ENCODE measurements around the gene ASIP. TPM values are rescaled to one million over a fixed set of nuclear protein-coding genes. Genes with fewer than 3 reads are reported as not detected.

Gene ASIP
- total and polyA plus RNA-seq, 2 of the 4 experiments (the other 2 are of a cell fraction), result not detected

DNA sequence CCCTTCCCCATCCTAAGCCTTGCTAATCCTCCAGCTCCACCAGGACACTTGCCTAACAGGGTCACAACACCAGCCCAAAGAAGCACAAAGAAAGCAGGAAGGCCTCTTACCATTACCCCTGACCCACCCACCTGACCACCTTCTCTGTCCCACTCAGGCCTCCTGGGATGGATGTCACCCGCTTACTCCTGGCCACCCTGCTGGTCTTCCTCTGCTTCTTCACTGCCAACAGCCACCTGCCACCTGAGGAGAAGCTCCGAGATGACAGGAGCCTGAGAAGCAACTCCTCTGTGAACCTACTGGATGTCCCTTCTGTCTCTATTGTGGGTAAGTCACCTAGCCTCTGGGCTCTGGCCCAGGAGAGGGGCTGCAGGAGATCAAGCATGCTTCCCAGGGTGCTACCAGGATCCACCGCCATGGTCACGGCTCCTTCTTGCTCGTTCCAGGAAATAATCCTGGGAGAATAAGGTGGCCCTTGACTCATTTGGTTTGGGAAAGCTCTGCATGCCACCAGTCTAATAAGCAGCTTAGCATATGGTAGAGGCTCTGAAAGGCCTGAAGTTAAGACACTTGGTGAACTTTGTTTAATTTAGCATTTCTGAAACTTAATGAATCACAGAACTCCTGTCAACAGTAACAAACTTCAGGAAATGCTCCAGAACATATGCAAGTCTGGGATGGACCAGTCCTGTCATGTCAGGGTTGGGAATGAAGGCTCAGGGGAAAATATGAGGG is 19.2 kb downstream of the ASIP start:
- H4K91ac ChIP-seq (ENCODE audit: insufficient read depth, low read depth, low read length), result no peak overlapping the region
- no peak overlapping the region; the same call in 1 of the 2 replicates for H3K23ac ChIP-seq (ENCODE audit: low read depth, low read length)
- no peak overlapping the region for H3K4ac ChIP-seq (ENCODE audit: low read depth, low read length)
- no peak overlapping the region for H2BK120ac ChIP-seq (ENCODE audit: low read depth, low read length)
- no peaks in the 10 kb centered on the region for H3K27me3 ChIP-seq (ENCODE audit: control insufficient read depth, insufficient read depth, low read length)
- 83% methylated on average over 1 of the region's 5 CpGs; no CpG with 5 or more reads in 1 of the 2 experiments for WGBS, 2 experiments (ENCODE audit: extremely low coverage in 2 of 2, insufficient read length in 1 of 2)
- no peak overlapping the region for H4K5ac ChIP-seq (ENCODE audit: low read depth, low read length)
- TF ChIP-seq, protein P1, sequence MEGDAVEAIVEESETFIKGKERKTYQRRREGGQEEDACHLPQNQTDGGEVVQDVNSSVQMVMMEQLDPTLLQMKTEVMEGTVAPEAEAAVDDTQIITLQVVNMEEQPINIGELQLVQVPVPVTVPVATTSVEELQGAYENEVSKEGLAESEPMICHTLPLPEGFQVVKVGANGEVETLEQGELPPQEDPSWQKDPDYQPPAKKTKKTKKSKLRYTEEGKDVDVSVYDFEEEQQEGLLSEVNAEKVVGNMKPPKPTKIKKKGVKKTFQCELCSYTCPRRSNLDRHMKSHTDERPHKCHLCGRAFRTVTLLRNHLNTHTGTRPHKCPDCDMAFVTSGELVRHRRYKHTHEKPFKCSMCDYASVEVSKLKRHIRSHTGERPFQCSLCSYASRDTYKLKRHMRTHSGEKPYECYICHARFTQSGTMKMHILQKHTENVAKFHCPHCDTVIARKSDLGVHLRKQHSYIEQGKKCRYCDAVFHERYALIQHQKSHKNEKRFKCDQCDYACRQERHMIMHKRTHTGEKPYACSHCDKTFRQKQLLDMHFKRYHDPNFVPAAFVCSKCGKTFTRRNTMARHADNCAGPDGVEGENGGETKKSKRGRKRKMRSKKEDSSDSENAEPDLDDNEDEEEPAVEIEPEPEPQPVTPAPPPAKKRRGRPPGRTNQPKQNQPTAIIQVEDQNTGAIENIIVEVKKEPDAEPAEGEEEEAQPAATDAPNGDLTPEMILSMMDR (conservative IDR thresholded peaks at IDR 0.05; ENCODE audit: low read depth, low read length), result no peak
- TF ChIP-seq RCOR1 (IDR thresholded peaks at IDR 0.05; ENCODE audit: insufficient replicate concordance, low read length), result no peak
- TF ChIP-seq POLR2A (IDR thresholded peaks at IDR 0.05; ENCODE audit: low read depth, low read length), result no peak
- TF ChIP-seq NFE2L2 (IDR thresholded peaks at IDR 0.05; ENCODE audit: low read depth, low read length), result no peak
- TF ChIP-seq CHD1 (IDR thresholded peaks at IDR 0.05; ENCODE audit: low read depth, low read length), result no peak
- TF ChIP-seq MAZ (IDR thresholded peaks at IDR 0.05; ENCODE audit: borderline replicate concordance, low read depth, low read length), result no peak
- TF ChIP-seq, protein P2, sequence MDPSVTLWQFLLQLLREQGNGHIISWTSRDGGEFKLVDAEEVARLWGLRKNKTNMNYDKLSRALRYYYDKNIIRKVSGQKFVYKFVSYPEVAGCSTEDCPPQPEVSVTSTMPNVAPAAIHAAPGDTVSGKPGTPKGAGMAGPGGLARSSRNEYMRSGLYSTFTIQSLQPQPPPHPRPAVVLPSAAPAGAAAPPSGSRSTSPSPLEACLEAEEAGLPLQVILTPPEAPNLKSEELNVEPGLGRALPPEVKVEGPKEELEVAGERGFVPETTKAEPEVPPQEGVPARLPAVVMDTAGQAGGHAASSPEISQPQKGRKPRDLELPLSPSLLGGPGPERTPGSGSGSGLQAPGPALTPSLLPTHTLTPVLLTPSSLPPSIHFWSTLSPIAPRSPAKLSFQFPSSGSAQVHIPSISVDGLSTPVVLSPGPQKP (IDR thresholded peaks at IDR 0.05; ENCODE audit: borderline replicate concordance, low read depth, low read length), result no peak
- TF ChIP-seq MAFK (IDR thresholded peaks at IDR 0.05; ENCODE audit: low read depth, low read length), result no peak
- TF ChIP-seq RAD21 (IDR thresholded peaks at IDR 0.05; ENCODE audit: low read length), result no peak
- TF ChIP-seq RFX5 (IDR thresholded peaks at IDR 0.05; ENCODE audit: low read depth, low read length), result no peak
- TF ChIP-seq CEBPB (IDR thresholded peaks at IDR 0.05; ENCODE audit: low read depth, low read length), result no peak
- H2BK5ac ChIP-seq (ENCODE audit: low read depth, low read length, poor library complexity, severe bottlenecking), result no peak overlapping the region
- H2AFZ ChIP-seq (replicated peaks; ENCODE audit: low read length, poor library complexity), result no peak overlapping the region
- in situ Hi-C loops (cut with MboI; ENCODE audit: low sequenced_read_pairs), result no loop called here
- dilution Hi-C loops (cut with HindIII; ENCODE audit: low sequenced_read_pairs, unreplicated experiment), result no loop called here
- peaks cover 14% of the 10 kb centered on the region for H3K4me1 ChIP-seq (ENCODE audit: control insufficient read depth, insufficient read depth, low read length)
- H3K79me1 ChIP-seq (ENCODE audit: low read depth in 1 of 2, low read length in 2 of 2), result no peaks in the 10 kb centered on the region
- no peaks in the 10 kb centered on the region for H4K20me1 ChIP-seq (ENCODE audit: insufficient read depth, low read length)
- no peak overlapping the region for H2BK15ac ChIP-seq (ENCODE audit: low read depth, low read length)
- peak overlapping the region; percentile 10; the same call in 1 of the 2 replicates for H3K4me2 ChIP-seq (ENCODE audit: low read depth, low read length)
- H3K9me1 ChIP-seq (ENCODE audit: insufficient read depth, low read length), result peaks cover 8% of the 10 kb centered on the region; the same call in 1 of the 2 replicates
- no peak overlapping the region for H3K14ac ChIP-seq (replicated peaks; ENCODE audit: low read depth, low read length)
- no peak overlapping the region for H3K9ac ChIP-seq (ENCODE audit: low read depth, low read length)
- intact Hi-C loops (cut with micrococcal nuclease), result no loop called here
- no peak overlapping the region for H3K4me3 ChIP-seq (ENCODE audit: insufficient read depth, low read depth, low read length)
- POLR2A ChIA-PET (ENCODE audit: unreplicated experiment), result no interaction called here
- H4K8ac ChIP-seq (ENCODE audit: low read depth in 2 of 2, low read length in 2 of 2), result no peak overlapping the region
- no peaks in the 10 kb centered on the region for H3K36me3 ChIP-seq (ENCODE audit: control insufficient read depth, insufficient read depth, low read length)
- no TSS peak for BruUV-seq (replicated peaks)
- ATAC-seq (ENCODE audit: low read depth), result peak; percentile 64
- no peak overlapping the region for H3K56ac ChIP-seq (ENCODE audit: extremely low read depth, insufficient read depth, low read length)
- H3K27ac ChIP-seq (ENCODE audit: insufficient read depth, low read length), result no peak overlapping the region
- peak; percentile 26 for DNase-seq
- H3K9me3 ChIP-seq (ENCODE audit: control insufficient read depth, insufficient read depth, low read length), result no peaks in the 10 kb centered on the region
- H2AK9ac ChIP-seq (replicated peaks; ENCODE audit: low read depth, low read length, poor library complexity), result no peak overlapping the region
- H3K18ac ChIP-seq (ENCODE audit: low read depth, low read length), result peak overlapping the region; percentile 51
- CTCF ChIA-PET, result interaction anchor here (0.5 kb wide), 1 partner anchor 22 kb away, joined by 4 read pairs; no protein-coding TSS in a partner anchor
- no peak overlapping the region for H2AK5ac ChIP-seq (ENCODE audit: low read depth, low read length)
- no peak overlapping the region for H2BK20ac ChIP-seq (ENCODE audit: low read depth, low read length)
